GM12878 (cell line): ENCODE measurements around the gene DARS1. TPM values are rescaled to one million over a fixed set of nuclear protein-coding genes. Genes with fewer than 3 reads are reported as not detected.

Experiments used
- ATAC-seq: fragments of 200-7000 bp; cut with Tn5 transposase; 3 replicates; pipeline ENCODE4 v1.9.1; 2020; ENCODE audit warnings: mild to moderate bottlenecking, moderate library complexity
- BruUV-seq: library from RNA; stranded (reverse); fragments of 400-500 nt; replicated peaks from 2 replicates; lab custom pipeline; 2021; lab: Mats Ljungman, UMichigan
- CTCF ChIA-PET: fragments of 300-600 bp; sonication (Branson Sonifier 250); formaldehyde crosslinking; extraction: SDS; loops from one replicate; lab custom pipeline; 2021; ENCODE audit warnings: inconsistent platforms; lab: Yijun Ruan, JAX
- POLR2A ChIA-PET: fragments of 350-600 bp; formaldehyde crosslinking; extraction: SDS; loops from one replicate; lab custom pipeline; 2021; ENCODE audit warnings: inconsistent platforms; lab: Charles Lee
- RAD21 ChIA-PET: fragments of 300-600 bp; sonication (Branson Sonifier 250); formaldehyde crosslinking; loops from one replicate; lab custom pipeline; 2023; ENCODE audit warnings: antibody characterized with exemption; ENCODE audit not compliant: unreplicated experiment; lab: Charles Lee
- SMC1A ChIA-PET: fragments of 300-600 bp; sonication (Branson Sonifier 250); formaldehyde crosslinking; loops from one replicate; lab custom pipeline; 2023; ENCODE audit not compliant: unreplicated experiment, uncharacterized antibody; lab: Charles Lee
- DNase-seq: peaks from one replicate; pipeline ENCODE4 v3.0.0-alpha.2; 2011; ENCODE audit warnings: low read depth, low spot score
- FAIRE-seq: peaks from 3 replicates; lab custom pipeline; 2011; peaks lifted over from hg19 to GRCh38; lab: Jason Lieb, UNC
- H2AFZ ChIP-seq: 2 replicates; pipeline ENCODE4 v1.6.0; 2011; ENCODE audit warnings: low read depth, low read length, control low read depth; ENCODE audit not compliant: control insufficient read depth
- H3K27ac ChIP-seq: 2 replicates; pipeline ENCODE4 v1.5.1; 2011; ENCODE audit warnings: control low read depth; ENCODE audit not compliant: control insufficient read depth, insufficient read depth
- H3K27me3 ChIP-seq, 2 experiments: replicated peaks in 1 of 2; 2 replicates each; pipeline versions ENCODE4 v1.6.0 to v1.6.1; 2011; ENCODE audit warnings: low read length in 1 of 2; ENCODE audit not compliant: control insufficient read depth in 2 of 2, insufficient read depth in 2 of 2
- H3K36me3 ChIP-seq, 2 experiments: 2 replicates each; pipeline ENCODE4 v1.5.1; 2011; ENCODE audit warnings: low read length in 1 of 2; ENCODE audit not compliant: control insufficient read depth in 2 of 2, insufficient read depth in 2 of 2
- H3K4me1 ChIP-seq: 2 replicates; pipeline ENCODE4 v1.6.1; 2011; ENCODE audit warnings: mild to moderate bottlenecking, low read length, moderate library complexity, mixed read lengths; ENCODE audit not compliant: control insufficient read depth, insufficient read depth
- H3K4me2 ChIP-seq: 2 replicates; pipeline ENCODE4 v1.6.0; 2011; ENCODE audit warnings: control low read depth; ENCODE audit not compliant: control insufficient read depth, insufficient read depth
- H3K4me3 ChIP-seq: fragments of 200-600 bp; sonication (generic); 2 replicates; pipeline ENCODE4 v1.5.1; 2016
- H3K79me2 ChIP-seq: 2 replicates; pipeline ENCODE4 v1.6.0; 2011; ENCODE audit warnings: low read length; ENCODE audit not compliant: control insufficient read depth, insufficient read depth
- H3K9ac ChIP-seq: 2 replicates; pipeline ENCODE4 v1.8.0; 2011; ENCODE audit warnings: low read length, control low read depth, mixed read lengths; ENCODE audit not compliant: control insufficient read depth, insufficient read depth
- H3K9me3 ChIP-seq: replicated peaks from 3 replicates; pipeline ENCODE4 v1.5.1; 2011; ENCODE audit warnings: mild to moderate bottlenecking, low read length; ENCODE audit not compliant: control insufficient read depth, insufficient read depth
- H4K20me1 ChIP-seq: 2 replicates; pipeline ENCODE4 v1.6.0; 2011; ENCODE audit not compliant: control insufficient read depth, insufficient read depth
- ATF7 ChIP-seq: fragments of 450-650 bp; IDR thresholded peaks from 2 replicates; pipeline ENCODE4 v1.6.1; 2016; ENCODE audit warnings: low read depth, mild to moderate bottlenecking
- CBX3 ChIP-seq: fragments of 200-600 bp; sonication (generic); IDR thresholded peaks from 2 replicates; pipeline ENCODE4 v1.6.1; 2016; ENCODE audit warnings: low read depth, borderline replicate concordance
- EED ChIP-seq: sonication (generic); IDR thresholded peaks from 2 replicates; pipeline ENCODE4 v1.6.1; 2016; ENCODE audit warnings: antibody characterized with exemption, low read depth
- FOS ChIP-seq: IDR thresholded peaks from 3 replicates; pipeline ENCODE4 v1.6.1; 2011; ENCODE audit warnings: borderline replicate concordance; ENCODE audit not compliant: insufficient read length; ENCODE audit errors: extremely low read depth
- JUNB ChIP-seq: IDR thresholded peaks from 2 replicates; pipeline ENCODE4 v1.6.1; 2016; ENCODE audit warnings: antibody characterized with exemption, mild to moderate bottlenecking
- MYB ChIP-seq: fragments of 150-350 bp; IDR thresholded peaks from 2 replicates; pipeline ENCODE4 v1.6.1; 2014; ENCODE audit warnings: mild to moderate bottlenecking, low read depth, low read length, borderline replicate concordance
- POLR2AphosphoS2 ChIP-seq: IDR thresholded peaks from 2 replicates; pipeline ENCODE4 v1.6.1; 2011; ENCODE audit warnings: low read depth, mild to moderate bottlenecking, low read length, improper control_type of control experiment, moderate library complexity
- RBBP5 ChIP-seq: fragments of 200-600 bp; sonication (generic); conservative IDR thresholded peaks from 2 replicates; pipeline ENCODE4 v1.6.1; 2016
- STAT1 ChIP-seq: fragments of 450-650 bp; conservative IDR thresholded peaks from 2 replicates; pipeline ENCODE4 v1.6.1; 2014; ENCODE audit warnings: antibody characterized with exemption, mild to moderate bottlenecking
- SUPT20H ChIP-seq: IDR thresholded peaks from 2 replicates; pipeline ENCODE4 v1.6.1; 2011; ENCODE audit warnings: low read depth, mild to moderate bottlenecking, low read length, moderate library complexity, borderline replicate concordance; ENCODE audit not compliant: control insufficient read depth
- ZNF217 ChIP-seq: fragments of 450-650 bp; IDR thresholded peaks from 2 replicates; pipeline ENCODE4 v1.6.1; 2017; ENCODE audit warnings: antibody characterized with exemption, mild to moderate bottlenecking
- ZSCAN29 ChIP-seq: fragments of 450-650 bp; IDR thresholded peaks from 2 replicates; pipeline ENCODE4 v1.6.1; 2017; ENCODE audit warnings: mild to moderate bottlenecking, moderate library complexity
- WGBS: methylation state at CpG from one replicate; pipeline ENCODE4 v1.1.6; 2016; ENCODE audit warnings: low lambda C conversion rate; ENCODE audit not compliant: insufficient replicate concordance, insufficient coverage; ENCODE audit errors: missing lambda C conversion rate; 5-methylcytosine and 5-hydroxymethylcytosine counted together
- in situ Hi-C: fragments of 300-500 bp; cut with MboI; formaldehyde crosslinking; loops from 9 replicates; pipeline ENCODE4 v1.14.3; 2018; ENCODE audit warnings: mixed read lengths
- intact Hi-C: fragments of 100-400 bp; cut with micrococcal nuclease; formaldehyde crosslinking; loops from one replicate; pipeline ENCODE4 v1.14.2; 2022; ENCODE audit not compliant: unreplicated experiment
- polyA plus RNA-seq, 11 experiments: library from polyadenylated mRNA; depleted of rRNA in 4 of 11; unstranded in 6 of 11; stranded (reverse) in 5 of 11; fragments of >200 nt; fragmentation: Nextera tagmentation in 4 of 11; fragmentation: Illumina TruSeq in 1 of 11; extraction: Ambion mirVana in 4 of 11; extraction: Trizol in 1 of 11; gene quantifications; 1 replicate in 1 of 11; 2 replicates in 10 of 11; pipeline versions ENCODE4 v1.2.1 to v1.2.3, GENCODE V29; 2011 to 2016; ENCODE audit warnings: inconsistent platforms in 2 of 11, missing spikeins in 2 of 11, low read depth in 1 of 11
- total RNA-seq, 4 experiments: library from RNA; depleted of rRNA in 3 of 4; stranded (reverse); fragments of >200 nt in 3 of 4; fragmentation: Illumina TruSeq in 1 of 4; extraction: Trizol in 1 of 4; gene quantifications; 2 replicates each; pipeline versions ENCODE4 v1.2.1 to v1.2.3, GENCODE V29; 2013 to 2021
- TF ChIP-seq, protein P1 (sequence below): IDR thresholded peaks from 2 replicates; pipeline ENCODE4 v1.6.1; 2012; ENCODE audit warnings: low read depth, low read length, improper control_type of control experiment
- TF ChIP-seq, protein P2 (sequence below): IDR thresholded peaks from 2 replicates; pipeline ENCODE4 v1.6.1; 2011; ENCODE audit warnings: low read depth, low read length, improper control_type of control experiment, borderline replicate concordance

The DARS1 gene
- total and polyA plus RNA-seq, 10 of the 15 experiments (the other 5 are each of a cell fraction or from before 2014, with no cell fraction given): 91.0 to 387 (median 137) TPM

DNA sequence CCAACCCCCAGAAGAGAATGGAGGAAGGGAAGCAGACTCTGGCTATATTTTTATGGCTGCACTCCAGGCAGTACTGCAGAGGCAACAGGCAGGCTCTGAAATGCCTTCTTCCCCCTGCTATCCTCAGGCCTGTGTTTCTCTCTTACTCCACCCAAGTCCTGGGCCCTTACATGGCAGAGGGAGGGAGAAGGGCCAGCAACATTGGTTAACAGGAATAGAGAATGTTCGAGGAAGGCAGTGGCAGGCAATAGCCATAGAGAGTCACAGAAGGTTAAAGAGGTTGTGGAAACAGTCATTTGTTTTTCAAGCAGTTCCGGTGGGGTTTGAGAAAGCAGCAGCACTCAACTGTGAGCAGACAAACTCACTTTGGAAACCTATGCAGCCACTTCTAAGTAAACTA is 15.1 kb upstream of the DARS1 start:
- TF ChIP-seq EED (peak; percentile 37; the same call in 1 of the 2 replicates), ATF7 (no peak)
- H3K9me3 ChIP-seq: no peaks in the 10 kb centered on the region; the same call in 2 of the 3 replicates
- no peak overlapping the region for H3K4me3 ChIP-seq
- peak overlapping the region; percentile 24; the same call in 1 of the 2 replicates for H3K27ac ChIP-seq
- in situ Hi-C loops (no loop called here), intact Hi-C loops (no loop called here)
- WGBS: 2% methylated on average over 2 of the region's 2 CpGs
- no peaks in the 10 kb centered on the region for H3K27me3 ChIP-seq
- peak overlapping the region; percentile 33; the same call in 1 of the 2 replicates for H2AFZ ChIP-seq
- FAIRE-seq (no peak), DNase-seq (no peak), ATAC-seq (peak; percentile 63)
- H3K4me1 ChIP-seq: peaks cover 13% of the 10 kb centered on the region
- ChIA-PET RAD21 (interaction anchor here (1.5 to 4.9 kb wide), 2 partner anchors 10 to 51 kb away, joined by 6 to 103 read pairs; no protein-coding TSS in a partner anchor), POLR2A (interaction anchor here (3.3 to 4.6 kb wide), 3 partner anchors 9 to 52 kb away, joined by 14 to 47 read pairs (median 26); no protein-coding TSS in a partner anchor), CTCF (interaction anchor here (0.6 to 5.5 kb wide), 2 partner anchors 7 to 374 kb away, joined by 4 to 42 read pairs; no protein-coding TSS in a partner anchor), SMC1A (interaction anchor here (5.0 to 5.8 kb wide), 2 partner anchors 15 to 54 kb away, joined by 66 to 195 read pairs; no protein-coding TSS in a partner anchor)
- no TSS peak for BruUV-seq
- no peaks in the 10 kb centered on the region for H3K36me3 ChIP-seq
- no peak overlapping the region for H3K9ac ChIP-seq
- H3K79me2 ChIP-seq: no peaks in the 10 kb centered on the region
- no peaks in the 10 kb centered on the region for H4K20me1 ChIP-seq
- peak overlapping the region; percentile 44; the same call in 1 of the 2 replicates for H3K4me2 ChIP-seq

DNA sequence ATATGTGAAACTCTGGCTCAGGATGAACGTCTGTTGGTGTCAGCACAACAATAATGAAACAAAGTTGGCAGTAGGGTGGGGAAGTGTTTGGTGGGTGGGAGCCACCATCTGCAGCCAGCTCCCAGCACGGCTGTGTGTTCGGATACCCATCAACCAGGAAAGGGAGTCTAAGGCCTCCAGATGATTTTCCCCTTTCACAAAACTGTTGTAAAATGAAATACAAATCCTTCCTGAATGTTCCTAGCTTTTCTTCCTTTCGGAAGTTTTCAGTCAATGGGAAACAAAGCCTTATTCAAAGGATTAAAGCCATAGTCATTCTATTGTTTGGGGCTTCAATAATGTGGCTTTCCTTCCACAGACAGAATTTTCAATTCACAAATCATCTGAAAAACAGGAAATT is 14.5 kb upstream of the DARS1 start:
- 94% methylated on average over 4 of the region's 4 CpGs for WGBS
- CTCF ChIA-PET: interaction anchor here (0.6 to 5.5 kb wide), 6 partner anchors 8 to 380 kb away, joined by 4 to 42 read pairs (median 35); partner anchors contain the start of gene DARS1
- no peak for DNase-seq
- in situ Hi-C loops (no loop called here), intact Hi-C loops (no loop called here)
- Histone ChIP-seq H3K9ac (no peak overlapping the region), H3K79me2 (no peaks in the 10 kb centered on the region), H3K27me3 (no peaks in the 10 kb centered on the region), H2AFZ (no peak overlapping the region), H3K9me3 (no peaks in the 10 kb centered on the region; the same call in 2 of the 3 replicates), H3K27ac (no peak overlapping the region), H3K4me1 (peaks cover 11% of the 10 kb centered on the region), H4K20me1 (no peaks in the 10 kb centered on the region), H3K4me3 (no peak overlapping the region), H3K4me2 (no peak overlapping the region), H3K36me3 (no peaks in the 10 kb centered on the region)
- no peak for FAIRE-seq
- POLR2A ChIA-PET: interaction anchor here (0.7 to 4.6 kb wide), 8 partner anchors 10 to 68 kb away, joined by 3 to 47 read pairs (median 15); no protein-coding TSS in a partner anchor
- no peak for ATAC-seq
- RAD21 ChIA-PET: interaction anchor here (1.1 to 5.5 kb wide), 8 partner anchors 11 to 377 kb away, joined by 3 to 103 read pairs (median 6); no protein-coding TSS in a partner anchor
- SMC1A ChIA-PET: interaction anchor here (0.6 to 5.8 kb wide), 11 partner anchors 8 to 377 kb away, joined by 3 to 195 read pairs (median 38); partner anchors contain the start of gene DARS1
- BruUV-seq: no TSS peak
- no peak for TF ChIP-seq CBX3
- TF ChIP-seq STAT1: no peak
- TF ChIP-seq MYB: no peak
- TF ChIP-seq RBBP5: no peak
- TF ChIP-seq FOS: no peak
- no peak for TF ChIP-seq ZSCAN29
- TF ChIP-seq JUNB: no peak
- TF ChIP-seq ZNF217: no peak
- TF ChIP-seq, protein P1, sequence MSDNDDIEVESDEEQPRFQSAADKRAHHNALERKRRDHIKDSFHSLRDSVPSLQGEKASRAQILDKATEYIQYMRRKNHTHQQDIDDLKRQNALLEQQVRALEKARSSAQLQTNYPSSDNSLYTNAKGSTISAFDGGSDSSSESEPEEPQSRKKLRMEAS: no peak
- TF ChIP-seq POLR2AphosphoS2: no peak
- TF ChIP-seq SUPT20H: no peak
- TF ChIP-seq, protein P2, sequence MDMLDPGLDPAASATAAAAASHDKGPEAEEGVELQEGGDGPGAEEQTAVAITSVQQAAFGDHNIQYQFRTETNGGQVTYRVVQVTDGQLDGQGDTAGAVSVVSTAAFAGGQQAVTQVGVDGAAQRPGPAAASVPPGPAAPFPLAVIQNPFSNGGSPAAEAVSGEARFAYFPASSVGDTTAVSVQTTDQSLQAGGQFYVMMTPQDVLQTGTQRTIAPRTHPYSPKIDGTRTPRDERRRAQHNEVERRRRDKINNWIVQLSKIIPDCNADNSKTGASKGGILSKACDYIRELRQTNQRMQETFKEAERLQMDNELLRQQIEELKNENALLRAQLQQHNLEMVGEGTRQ: no peak
